SH-SY5Y (cell line): ENCODE measurements around the gene FBXO40.

Experiments
- GATA2 ChIP-seq: IDR thresholded peaks from 2 replicates; pipeline ENCODE4 v1.6.1; 2011; ENCODE audit warnings: mild to moderate bottlenecking, low read depth, low read length
- GATA3 ChIP-seq: IDR thresholded peaks from 2 replicates; pipeline ENCODE4 v1.6.1; 2011; ENCODE audit warnings: low read depth, mild to moderate bottlenecking, low read length, moderate library complexity

DNA sequence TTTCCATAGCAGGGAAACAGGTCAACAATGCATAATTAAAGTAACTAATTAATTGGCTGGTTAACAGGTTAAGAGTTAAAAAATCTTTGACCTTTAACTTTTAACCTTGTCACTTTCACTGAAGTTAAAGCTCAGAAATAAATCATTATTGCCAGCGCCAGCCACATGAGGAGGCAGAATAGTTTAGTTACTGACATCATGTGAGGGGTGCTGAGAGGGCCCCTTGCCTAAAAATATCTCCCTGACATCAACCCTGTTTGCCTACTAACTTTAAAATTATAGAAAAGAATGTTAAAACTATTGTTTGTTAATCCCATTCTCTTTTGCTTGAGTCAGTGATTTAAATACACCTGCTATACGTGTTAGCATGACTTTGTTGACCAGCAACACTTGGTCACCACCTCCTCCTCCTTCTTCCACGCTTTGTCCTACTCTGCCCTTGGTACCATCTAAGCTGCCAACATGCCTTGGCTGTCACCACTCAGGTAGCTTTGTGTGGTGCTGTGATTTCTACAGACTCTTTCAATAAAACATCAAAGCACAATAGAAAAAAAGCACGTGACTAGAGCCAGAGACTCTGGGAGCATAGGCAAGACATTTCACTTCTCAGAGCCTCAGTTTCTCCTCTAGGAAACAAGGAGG lies 2.7 kb downstream of the FBXO40 start:
- TF ChIP-seq GATA3 (no peak), GATA2 (no peak)
